Measurements from ENCODE around the gene NBAS.

Gene NBAS

GRCh38 chr2:15205562-15205961, 355.6 kb downstream of the NBAS start:
- no peak for DNase-seq (ENCODE audit: low read depth)

- no peak for DNase-seq (ENCODE audit: low read depth)
Measured at GRCh38 chr2:15201009-15201408, 360.1 kb downstream of the NBAS start.

- DNase-seq (ENCODE audit: low read depth), result no peak
Measured at GRCh38 chr2:15200581-15200980, 360.6 kb downstream of the NBAS start.

- DNase-seq (ENCODE audit: low read depth), result no peak
Measured at GRCh38 chr2:15198051-15198450, 363.1 kb downstream of the NBAS start.

- no peak for DNase-seq (ENCODE audit: low read depth)
Measured at GRCh38 chr2:15195813-15196212, 365.3 kb downstream of the NBAS start.

GRCh38 chr2:15191789-15192188, 369.3 kb downstream of the NBAS start:
- DNase-seq (ENCODE audit: low read depth), result no peak

- DNase-seq (ENCODE audit: low read depth), result no peak
Measured at GRCh38 chr2:15189216-15189615, 371.9 kb downstream of the NBAS start.

GRCh38 chr2:15187702-15188101, 373.4 kb downstream of the NBAS start:
- DNase-seq (ENCODE audit: low read depth), result no peak

GRCh38 chr2:15186118-15186517, 375.0 kb downstream of the NBAS start:
- no peak for DNase-seq (ENCODE audit: low read depth)

- no peak for DNase-seq (ENCODE audit: low read depth)
Measured at GRCh38 chr2:15184491-15184890, 376.6 kb downstream of the NBAS start.

- no peak for DNase-seq (ENCODE audit: low read depth)
Measured at GRCh38 chr2:15182275-15182674, 378.9 kb downstream of the NBAS start.

GRCh38 chr2:15181092-15181745, 379.9 kb downstream of the NBAS start:
- no peak for DNase-seq (ENCODE audit: low read depth)

- no peak for DNase-seq (ENCODE audit: low read depth)
Measured at GRCh38 chr2:15180379-15180778, 380.8 kb downstream of the NBAS start.

- DNase-seq (ENCODE audit: low read depth), result no peak
Measured at GRCh38 chr2:15178946-15179345, 382.2 kb downstream of the NBAS start.

- peak; percentile 37 for DNase-seq (ENCODE audit: low read depth)
Measured at GRCh38 chr2:15177103-15177502, 384.0 kb downstream of the NBAS start.

GRCh38 chr2:15176604-15177003, 384.5 kb downstream of the NBAS start:
- DNase-seq (ENCODE audit: low read depth), result no peak

- no peak for DNase-seq (ENCODE audit: low read depth)
Measured at GRCh38 chr2:15174567-15174966, 386.6 kb downstream of the NBAS start.

GRCh38 chr2:15173501-15173900, 387.6 kb downstream of the NBAS start:
- DNase-seq (ENCODE audit: low read depth), result no peak

- DNase-seq (ENCODE audit: low read depth), result no peak
Measured at GRCh38 chr2:15172825-15173224, 388.3 kb downstream of the NBAS start.

GRCh38 chr2:15170070-15170775, 390.9 kb downstream of the NBAS start:
- no peak for DNase-seq (ENCODE audit: low read depth)

- no peak for DNase-seq (ENCODE audit: low read depth)
Measured at GRCh38 chr2:15169326-15170069, 391.6 kb downstream of the NBAS start.

GRCh38 chr2:15168116-15168515, 393.0 kb downstream of the NBAS start:
- DNase-seq (ENCODE audit: low read depth), result no peak

- no peak for DNase-seq (ENCODE audit: low read depth)
Measured at GRCh38 chr2:15166878-15167277, 394.3 kb downstream of the NBAS start.

Measured in stimulated activated CD8-positive, alpha-beta memory T cell treated with anti-CD3 and anti-CD28 coated beads, Interleukin-12 subunit alpha, Interleukin-12 subunit beta, amount 100 ng/mL, for 1 hour (primary cell).